NCI-H82 treated with DMSO at 0.1 percent for 48 hours (cell line): ENCODE results near the gene CTBP2.

ENCODE experiments used
- DNase-seq: peaks from one replicate; lab custom pipeline; 2025; ENCODE audit not compliant: unreplicated experiment; lab: John Stamatoyannopoulos, UW

CTBP2 gene

GRCh38 chr10:125011926-125012705 lies 148.2 kb downstream of the CTBP2 start:
- DNase-seq: no peak

- DNase-seq: no peak
These were observed 149.0 kb downstream of the CTBP2 start for GRCh38 chr10:125011171-125011925.

DNA sequence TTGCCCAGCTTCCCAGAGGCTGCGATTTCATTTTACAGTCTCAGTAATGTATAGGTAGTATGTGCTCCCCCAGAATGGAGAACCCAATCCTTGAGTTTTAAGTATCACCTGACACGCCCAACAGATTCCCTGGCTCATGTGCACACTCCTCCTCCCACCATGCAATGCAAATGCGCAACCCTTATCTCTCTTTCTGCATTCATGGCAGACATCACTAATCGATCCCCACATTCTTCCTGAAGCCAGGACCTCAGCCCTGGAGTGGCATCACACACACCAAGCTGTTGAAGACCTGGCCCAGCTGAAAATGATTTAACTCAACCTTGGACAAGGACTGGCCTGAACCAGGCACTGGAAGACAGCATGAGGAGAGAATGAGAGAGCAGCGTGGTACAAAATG lies 150.0 kb downstream of the CTBP2 start:
- DNase-seq: no peak

- no peak for DNase-seq
These were observed 150.7 kb downstream of the CTBP2 start for GRCh38 chr10:125009661-125010161.

- no peak for DNase-seq
These were observed 151.4 kb downstream of the CTBP2 start for GRCh38 chr10:125008689-125009638.

- DNase-seq: no peak
These were observed 152.9 kb downstream of the CTBP2 start for GRCh38 chr10:125007436-125007835.

GRCh38 chr10:125006921-125007426 lies 153.4 kb downstream of the CTBP2 start:
- no peak for DNase-seq

DNA sequence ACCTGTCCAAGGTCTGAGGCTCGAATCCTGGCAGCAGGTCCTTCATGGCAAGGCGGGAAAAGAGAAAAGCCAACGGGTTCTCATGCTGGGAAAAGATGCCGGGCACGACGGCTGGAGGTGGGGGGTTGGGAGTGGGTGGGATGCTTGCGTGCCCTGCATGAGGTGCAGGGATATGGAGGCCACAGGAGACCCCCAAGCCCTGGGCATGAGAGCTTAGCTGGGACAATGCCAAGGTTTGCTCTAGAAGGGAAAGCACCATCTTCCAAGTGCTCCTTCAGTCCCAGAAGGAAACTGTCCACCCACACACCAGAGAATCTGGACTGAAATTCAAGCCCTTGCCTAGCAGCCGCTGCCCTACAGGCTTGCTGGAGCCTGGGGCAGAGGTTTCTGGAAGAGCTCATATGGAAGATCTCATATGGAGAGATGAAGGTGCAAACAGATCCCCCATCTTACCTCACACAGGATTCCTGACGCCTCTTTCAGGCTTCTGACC lies 154.1 kb downstream of the CTBP2 start:
- DNase-seq: no peak

- no peak for DNase-seq
These were observed 154.8 kb downstream of the CTBP2 start for GRCh38 chr10:125005312-125006187.

DNA sequence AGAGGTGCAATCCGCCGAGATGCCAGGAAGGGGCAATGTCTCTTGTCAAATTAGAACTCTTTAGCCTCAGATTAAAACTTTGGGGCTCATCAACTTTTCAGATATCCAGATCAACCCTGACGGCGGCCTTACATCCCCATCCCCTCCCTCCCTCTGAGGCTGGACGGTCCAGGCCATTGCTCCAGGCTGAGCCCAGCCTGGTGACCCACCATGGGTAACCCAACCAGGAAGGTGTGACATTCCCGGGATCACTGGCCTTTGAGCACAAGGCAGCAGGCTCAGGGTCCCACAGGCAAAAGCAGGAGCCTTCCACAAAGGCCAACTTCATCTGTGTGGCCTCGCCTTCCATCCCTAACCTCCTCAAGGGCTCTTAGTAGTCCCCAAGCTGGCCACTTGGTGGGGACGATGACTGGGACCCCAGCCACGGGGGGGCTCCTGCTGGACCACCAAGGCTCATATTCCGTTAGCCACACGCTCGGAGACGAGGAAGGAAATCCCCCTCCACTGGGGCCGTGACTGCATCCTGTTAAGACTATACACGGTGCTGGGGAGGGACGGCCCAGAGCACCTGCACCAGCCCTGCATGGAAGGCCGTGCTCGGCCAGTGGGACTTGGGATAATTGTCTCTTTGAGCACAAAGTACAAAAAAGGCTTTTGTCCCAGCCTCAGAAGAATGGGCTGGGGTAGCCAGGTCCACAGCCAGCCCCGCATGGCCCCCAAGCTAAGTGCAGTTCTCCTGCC lies 155.6 kb downstream of the CTBP2 start:
- no peak for DNase-seq

DNA sequence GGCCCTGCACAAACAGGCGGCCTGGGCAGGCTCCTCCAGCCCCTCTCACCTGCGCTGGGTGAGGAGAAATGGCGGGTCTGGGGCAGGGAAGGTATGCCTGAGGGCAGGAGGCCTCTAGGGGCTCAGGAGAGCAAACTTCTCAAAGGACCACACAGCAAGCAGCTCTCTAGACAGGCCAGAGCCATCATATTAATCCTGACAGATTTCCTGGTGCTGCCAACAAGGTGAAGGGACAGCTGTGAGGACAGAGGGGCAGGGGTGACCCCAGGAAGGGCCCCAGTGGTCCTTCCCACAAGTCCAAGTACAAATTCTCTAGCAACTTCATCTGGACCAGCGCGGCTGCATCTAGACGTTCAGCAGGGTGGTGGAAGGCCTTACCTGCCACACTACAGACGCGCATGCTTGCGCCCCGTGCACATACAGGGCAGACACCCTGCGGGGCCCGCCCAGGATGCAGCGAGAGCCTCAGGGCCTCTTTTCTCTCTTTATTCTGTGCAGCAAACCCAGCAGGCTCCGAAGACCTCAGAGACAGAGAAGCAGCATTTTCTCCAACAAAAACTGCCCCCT lies 156.4 kb downstream of the CTBP2 start:
- no peak for DNase-seq

DNA sequence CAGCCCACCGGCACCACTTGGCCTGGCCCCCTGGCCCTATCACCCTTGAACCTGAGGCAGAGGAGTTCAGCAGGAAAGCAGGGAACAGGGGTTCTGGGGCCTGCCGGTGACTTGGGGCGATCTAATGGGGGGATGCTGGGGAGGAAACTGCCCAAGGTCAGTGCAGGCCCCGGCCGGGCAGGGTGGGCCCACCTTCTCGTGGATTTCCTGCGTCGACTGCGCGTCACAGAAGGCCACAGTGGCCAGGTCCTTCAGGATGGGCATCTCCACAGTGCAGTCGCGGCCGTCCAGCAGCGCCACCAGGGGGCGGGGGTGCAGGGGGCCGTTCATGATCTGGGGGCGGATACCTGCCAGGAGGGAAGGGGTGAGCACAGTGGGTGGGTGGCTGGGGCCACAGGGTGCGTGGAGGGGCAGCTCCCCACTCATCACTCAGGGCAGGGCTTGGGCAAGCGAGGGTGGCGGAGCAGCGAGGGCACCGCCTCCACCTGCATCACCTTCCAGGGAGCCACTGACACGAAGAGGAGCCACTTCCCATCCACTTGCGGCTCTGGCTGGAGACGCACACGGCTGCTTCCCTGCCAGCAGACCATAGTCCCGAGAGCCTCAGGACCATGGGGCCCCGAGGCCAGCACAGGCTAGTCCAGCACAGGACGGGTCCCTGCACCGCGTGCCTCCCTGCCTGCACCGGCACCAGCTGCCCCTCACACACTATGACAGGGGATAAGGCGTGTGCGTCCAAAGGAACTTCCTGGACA lies 157.0 kb downstream of the CTBP2 start:
- no peak for DNase-seq

DNA sequence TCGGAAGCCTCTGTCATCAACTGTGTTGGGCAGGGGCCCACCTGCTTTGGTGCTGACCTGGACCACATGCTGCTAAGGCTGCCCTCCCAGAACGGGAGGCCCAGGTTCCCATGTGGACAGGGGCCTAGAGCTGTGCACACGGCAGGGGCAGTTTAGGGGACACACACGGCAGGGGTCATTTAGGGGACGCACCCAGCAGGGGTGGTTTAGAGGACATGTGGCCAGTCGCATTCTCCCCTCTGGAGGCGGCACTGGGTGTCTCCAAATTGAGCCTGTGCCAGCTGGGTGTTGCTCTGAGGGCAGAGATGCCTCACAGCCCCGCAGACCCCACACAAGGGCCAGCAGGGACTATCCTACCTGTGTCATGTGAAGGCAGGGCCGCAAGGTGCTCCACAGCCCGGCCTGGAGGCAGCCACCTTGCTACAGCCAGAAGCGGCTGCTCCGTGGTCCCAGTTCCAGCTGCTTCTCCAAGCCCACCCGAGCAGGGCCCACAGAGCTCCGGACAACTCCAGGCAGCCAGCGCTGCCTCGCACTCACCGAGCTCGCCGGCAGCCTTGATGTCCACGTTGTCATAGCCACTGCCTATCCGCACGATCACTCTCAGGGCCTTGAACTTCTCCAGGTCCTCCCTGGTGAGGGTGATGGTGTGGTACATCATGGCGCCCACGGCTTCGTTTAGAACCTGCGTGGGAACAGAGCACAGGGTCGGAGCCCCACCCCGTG lies 157.8 kb downstream of the CTBP2 start:
- no peak for DNase-seq

- DNase-seq: no peak
These were observed 158.3 kb downstream of the CTBP2 start for GRCh38 chr10:125002047-125002422.

GRCh38 chr10:125001313-125002046 lies 158.9 kb downstream of the CTBP2 start:
- DNase-seq: no peak

GRCh38 chr10:125000366-125001312 lies 159.7 kb downstream of the CTBP2 start:
- no peak for DNase-seq
